ENCODE data around the gene STMN3. TPM values are rescaled to one million over a fixed set of nuclear protein-coding genes. Genes with fewer than 3 reads are reported as not detected.

Gene STMN3
- total RNA-seq, 1 donor from 2014 or later, result 8.8 TPM

DNA sequence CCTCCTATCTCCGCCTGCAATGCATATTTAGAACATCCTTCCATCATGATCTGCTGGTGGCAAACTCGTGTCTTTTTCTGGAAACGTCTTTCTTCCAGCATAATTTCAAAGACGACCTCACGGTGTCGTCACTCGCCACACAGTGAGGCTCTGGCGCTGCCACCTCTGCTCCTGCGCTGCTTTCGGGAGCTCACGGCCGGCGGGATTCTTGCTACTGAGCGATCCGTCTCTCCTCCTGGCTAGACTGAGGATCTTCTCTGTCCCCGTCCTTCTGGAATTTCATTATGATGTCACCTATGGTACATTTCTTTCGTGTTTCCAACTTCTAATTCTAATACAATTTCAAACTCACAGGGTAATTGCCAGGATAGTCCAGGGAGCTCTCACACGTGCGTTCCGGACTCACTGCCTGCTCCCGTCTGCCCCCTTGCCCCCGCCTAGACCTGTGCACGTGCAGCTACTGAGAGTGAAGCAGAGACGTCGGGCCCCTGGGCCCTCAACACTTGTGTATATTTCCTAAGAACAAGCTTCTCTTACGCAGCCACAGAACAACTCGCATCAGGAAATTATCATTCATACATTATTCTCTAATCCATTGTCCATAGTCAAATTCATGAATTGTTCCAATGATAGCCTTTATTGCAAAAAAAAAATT is 53.7 kb downstream of the STMN3 start:
- intact Hi-C loops (cut with DNase I), result no loop called here
- no peak for DNase-seq (ENCODE audit: low spot score)

DNA sequence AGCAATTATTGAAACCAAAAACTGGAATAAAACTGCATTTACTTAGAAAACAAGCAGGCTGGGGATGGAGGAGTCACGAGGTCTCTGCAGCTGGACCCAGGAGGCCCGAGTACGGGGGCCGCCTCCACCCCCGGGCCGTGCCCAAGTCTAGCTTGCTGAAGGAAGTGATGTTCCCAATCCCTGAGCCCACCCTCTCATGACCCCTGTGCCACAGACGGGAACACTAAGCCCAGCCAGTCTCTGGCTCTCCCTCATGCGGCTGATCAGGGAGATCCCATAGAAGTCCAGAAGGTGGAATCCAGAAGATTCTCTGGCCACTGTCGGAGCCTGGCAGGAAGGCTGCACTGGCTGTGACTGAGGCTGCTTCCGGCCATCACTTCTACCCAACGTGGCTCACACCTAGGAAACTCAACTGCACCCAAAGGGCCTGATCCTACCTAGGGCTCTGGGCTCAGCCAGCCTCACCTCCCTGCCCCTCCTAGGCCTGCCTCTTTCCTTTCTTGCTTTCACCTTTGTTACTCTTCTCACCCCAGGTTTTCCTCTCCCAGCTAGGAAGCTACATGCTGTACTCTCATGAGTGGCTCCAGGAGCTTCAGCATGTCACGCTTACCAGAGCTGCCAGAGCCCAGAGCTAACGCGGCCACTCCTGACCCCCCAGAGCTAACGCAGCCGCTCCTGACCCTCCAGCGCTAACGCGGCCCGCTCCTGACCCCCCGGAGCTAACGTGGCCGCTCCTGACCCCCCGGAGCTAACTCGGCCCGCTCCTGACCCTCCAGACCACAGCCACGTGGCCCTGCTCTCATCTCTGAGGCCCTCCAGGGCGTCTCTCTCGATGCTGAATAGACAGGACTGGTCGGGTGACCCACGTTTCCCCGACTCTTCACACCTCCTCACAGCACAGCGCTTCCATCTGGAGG is 54.5 kb downstream of the STMN3 start:
- intact Hi-C loops (cut with DNase I), result no loop called here
- DNase-seq (ENCODE audit: low spot score), result no peak

DNA sequence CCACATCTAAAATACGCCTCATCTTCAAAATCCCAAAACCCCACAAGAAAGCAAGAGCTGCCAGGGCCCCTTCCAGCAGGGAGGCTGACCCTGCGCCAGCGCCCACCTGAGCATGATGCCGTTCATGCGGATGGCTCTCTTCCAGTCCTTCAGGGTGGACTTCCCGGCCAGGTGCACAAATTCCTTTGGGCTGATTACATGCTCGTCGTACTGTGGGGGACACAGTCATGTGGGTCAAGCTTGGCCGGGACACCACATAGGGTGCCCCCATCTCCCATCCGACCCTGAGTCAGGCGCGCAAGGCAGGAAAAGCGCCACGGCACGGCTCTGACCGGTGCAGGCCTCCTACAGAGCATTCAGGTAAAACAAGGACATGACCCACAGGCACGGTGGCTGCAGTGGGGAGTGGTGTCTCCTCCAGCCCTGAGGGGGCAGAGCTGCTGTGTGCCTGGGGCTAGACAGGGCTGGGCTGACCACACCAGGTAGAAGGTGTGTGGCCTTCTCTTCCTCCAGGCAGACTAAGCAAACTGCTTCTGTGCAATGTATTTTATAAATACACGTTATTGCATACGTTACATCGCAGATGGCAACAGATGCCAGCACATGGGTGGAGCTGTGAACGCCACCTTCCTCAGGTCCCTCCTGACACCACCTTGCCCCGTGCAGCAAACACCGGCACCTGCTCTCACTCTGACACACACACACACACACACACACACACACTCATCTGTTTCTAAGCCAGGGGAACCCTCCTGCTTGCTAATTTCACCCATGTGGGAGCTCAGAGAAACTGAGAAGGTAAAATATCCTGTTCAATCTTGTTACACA is 55.4 kb downstream of the STMN3 start:
- DNase-seq (ENCODE audit: low spot score), result no peak
- intact Hi-C loops (cut with DNase I), result no loop called here

DNA sequence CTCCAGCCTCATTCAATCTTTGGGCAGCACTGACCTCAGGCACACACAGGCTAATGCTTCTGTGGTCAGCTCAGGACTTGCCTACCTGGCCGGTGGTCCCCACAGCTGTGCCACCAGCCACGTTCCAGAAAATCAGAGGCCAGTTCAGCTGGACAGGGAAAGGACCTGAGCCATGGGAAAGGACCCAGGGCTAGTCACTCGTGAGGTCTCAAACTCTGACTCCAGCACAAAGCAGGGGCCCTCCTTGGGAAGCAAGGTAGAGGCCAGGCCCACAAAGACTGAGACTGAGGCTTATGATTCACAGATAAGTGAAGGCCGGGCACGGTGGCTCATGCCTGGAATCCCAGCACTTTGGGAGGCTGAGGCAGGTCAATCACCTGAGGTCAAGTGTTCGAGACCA is 56.8 kb downstream of the STMN3 start:
- intact Hi-C loops (cut with DNase I), result no loop called here
- no peak for DNase-seq (ENCODE audit: low spot score)

DNA sequence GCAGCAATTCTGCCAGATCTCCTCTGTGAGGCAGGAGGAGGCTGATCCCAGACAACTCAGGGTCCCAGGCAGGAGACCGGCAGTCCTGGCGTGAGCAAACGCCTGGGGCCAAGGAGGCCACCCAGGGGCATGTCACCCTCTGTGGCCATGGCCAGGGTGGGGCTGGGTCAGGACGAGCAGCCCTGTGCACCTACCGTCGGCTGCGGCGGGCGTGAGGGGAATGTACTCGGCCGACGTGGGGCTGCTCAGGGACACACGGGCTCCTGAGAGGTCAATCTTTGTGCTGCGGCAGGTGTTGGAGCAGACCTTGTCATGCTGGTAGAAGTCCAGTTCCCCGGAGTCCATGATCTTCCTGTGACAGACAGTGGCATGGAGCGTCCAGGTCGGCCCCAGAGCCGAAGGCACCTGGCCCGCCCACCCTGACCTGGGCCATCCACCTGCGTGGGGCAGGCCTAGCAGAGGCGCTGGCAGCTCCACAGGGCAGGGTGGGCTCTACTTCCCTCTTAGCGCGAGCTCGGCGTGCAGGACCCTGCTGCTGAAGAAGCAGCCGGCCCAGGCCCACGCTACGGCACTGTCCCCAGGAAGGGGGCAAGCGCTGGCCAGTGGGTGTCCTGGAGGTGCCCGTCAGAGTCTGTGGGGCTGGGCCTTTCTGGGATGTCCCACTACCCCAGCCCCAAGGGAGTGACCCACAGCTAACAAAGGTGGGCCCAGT is 57.7 kb downstream of the STMN3 start:
- no peak for DNase-seq (ENCODE audit: low spot score)
- intact Hi-C loops (cut with DNase I), result no loop called here

DNA sequence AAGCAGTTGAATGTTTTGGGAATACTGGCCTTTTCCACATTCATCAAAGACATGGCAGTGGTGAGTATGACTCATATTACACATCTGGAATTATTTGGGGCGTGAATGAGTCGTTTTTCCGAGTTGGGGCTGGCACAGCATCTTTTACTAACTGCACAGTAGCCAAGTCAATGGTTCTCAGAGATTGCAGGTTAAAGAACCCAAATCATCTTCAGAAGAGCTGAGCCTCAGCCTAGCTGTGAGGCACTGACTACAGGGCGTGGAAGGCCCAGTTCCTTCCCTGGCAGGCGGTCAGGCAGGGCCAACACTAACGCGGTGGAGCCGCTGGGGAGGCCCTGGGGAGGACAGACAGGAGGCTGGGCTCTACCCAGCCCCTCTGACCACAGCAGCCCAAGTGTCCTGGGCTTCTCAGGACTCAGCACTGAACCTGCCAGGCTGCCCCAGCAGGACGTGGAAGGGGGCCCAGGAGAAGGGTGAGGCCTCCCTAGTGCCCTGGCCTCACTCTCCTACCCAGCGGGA is 59.1 kb downstream of the STMN3 start:
- no peak for DNase-seq (ENCODE audit: low spot score)
- intact Hi-C loops (cut with DNase I), result no loop called here

DNA sequence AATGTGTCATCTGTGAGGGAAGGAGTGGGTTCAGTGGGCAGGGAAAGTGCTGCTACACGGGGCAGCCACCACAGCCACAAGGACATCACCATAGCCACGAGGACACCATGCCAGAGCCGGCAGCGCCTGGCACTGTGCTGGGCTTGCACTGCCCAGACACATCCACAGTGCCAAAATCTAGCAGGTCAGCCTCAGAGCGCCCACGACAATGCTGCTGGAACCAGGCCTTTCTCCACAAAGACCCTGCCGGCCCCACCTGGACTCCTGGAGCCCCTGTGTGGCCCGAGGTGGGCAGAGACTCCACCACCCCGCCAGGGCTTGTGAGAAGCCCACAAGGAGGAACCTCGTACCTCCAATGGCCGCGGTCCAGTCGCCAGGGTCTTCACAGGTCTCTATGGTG is 60.6 kb downstream of the STMN3 start:
- no peak for DNase-seq (ENCODE audit: low spot score)
- intact Hi-C loops (cut with DNase I), result no loop called here

DNA sequence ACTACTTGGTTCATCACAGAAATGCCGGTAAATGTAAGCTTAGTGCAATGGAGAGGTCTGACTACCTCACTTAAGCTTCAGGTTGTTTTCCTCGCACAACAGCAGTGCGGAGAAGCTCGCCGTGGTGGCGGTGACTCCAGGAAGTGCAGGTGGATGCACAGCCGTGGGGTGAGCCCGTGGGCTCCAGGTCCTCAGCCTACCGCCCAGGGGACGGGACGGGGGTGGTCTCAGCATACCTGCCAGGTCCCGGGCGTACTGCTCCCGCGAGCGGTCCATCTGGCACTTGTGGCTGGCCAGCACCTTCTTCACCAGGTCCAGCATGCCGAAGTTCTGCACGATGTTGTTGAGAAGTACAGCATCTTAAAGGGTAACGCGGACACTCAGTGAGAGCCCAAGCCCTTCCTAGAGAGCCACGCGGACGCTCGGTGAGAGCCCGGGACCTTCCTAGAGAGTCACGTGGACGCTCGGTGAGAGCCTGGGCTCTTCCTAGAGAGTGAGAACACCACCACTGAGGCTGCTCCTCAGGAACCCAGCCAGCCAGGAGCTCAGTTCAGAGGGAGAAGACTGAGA is 61.4 kb downstream of the STMN3 start:
- intact Hi-C loops (cut with DNase I), result no loop called here
- no peak for DNase-seq (ENCODE audit: low spot score)

DNA sequence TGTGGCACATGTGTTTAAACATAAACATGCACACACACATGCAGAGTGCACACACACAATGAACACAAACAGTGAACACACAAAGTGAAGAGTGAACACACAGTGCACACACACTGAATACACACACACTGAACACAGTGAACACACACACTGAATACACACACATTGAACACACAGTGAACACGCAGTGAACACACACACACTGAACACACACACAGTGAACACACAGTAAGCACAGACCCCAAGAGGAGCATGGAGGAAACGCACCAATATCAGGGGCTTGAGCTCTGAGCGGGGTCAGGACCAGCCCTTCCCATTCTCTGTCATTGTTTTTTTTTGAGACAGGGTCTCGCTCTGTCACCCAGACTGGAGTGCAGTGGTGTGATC is 62.1 kb downstream of the STMN3 start:
- no peak for DNase-seq (ENCODE audit: low spot score)
- intact Hi-C loops (cut with DNase I), result no loop called here

DNA sequence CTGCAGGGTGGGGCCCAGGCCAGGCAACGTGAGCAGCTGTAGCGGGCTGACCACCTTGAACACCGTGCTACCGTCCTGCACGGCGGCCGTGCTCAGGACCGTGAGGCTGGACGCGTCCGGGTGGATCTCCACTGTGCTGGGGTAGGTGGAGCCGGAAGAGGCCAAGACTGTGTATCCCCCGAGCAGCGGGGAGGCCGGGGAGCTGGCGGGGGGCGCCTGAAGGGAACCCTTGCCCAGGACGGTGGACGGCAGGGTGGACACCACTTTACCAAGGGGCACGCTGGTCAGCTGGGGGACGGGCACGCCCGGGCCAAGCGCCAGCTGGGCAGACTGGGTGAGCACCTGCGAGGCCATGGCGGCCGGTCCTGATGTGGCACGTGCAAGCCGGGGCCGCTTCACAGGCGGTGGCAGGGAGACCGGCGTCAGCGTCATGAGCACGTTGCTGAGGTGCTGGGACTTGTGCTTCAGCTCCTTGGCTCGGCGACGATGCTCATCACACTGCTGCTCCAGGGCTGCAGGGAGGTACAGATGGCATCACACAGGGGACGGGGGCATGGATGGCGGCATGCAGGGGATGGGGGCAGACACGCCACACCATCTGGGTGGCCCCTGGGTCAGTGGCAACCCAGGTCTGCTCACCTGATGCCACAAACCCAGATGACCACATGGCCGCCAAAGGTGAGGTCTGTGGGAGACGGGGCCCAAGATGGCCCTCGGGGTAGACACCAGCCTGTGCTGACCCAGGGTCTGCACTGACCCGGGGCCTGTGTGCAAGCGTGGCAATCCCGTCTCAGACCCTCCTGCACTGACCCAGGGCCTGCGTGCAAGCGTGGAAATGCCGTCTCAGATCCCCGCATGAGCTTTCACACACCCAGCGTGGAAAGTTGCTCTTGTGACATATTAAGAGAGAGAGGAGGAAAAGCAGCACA is 62.7 kb downstream of the STMN3 start:
- intact Hi-C loops (cut with DNase I), result no loop called here
- no peak for DNase-seq (ENCODE audit: low spot score)

Other genes starting within 250 kb of the STMN3 start
- 0.86 TPM for gene KCNQ2, start 180.8 kb downstream of the STMN3 start, total RNA-seq
- 1,211 TPM for gene EEF1A2, start 154.3 kb downstream of the STMN3 start, total RNA-seq
- 438 TPM for gene PPDPF, start 132.7 kb downstream of the STMN3 start, total RNA-seq
- not detected for gene PTK6, start 116.0 kb downstream of the STMN3 start, total RNA-seq
- not detected for gene SRMS, start 105.7 kb downstream of the STMN3 start, total RNA-seq
- not detected for gene FNDC11, start 99.3 kb downstream of the STMN3 start, total RNA-seq
- gene HELZ2, start 79.2 kb downstream of the STMN3 start, total RNA-seq, result 12.1 TPM
- gene GMEB2, start 26.3 kb downstream of the STMN3 start, total RNA-seq, result 6.8 TPM
- gene RTEL1, start 4.9 kb upstream of the STMN3 start, total RNA-seq, result 10.5 TPM
- not detected for gene TNFRSF6B, start 43.2 kb upstream of the STMN3 start, total RNA-seq
- gene ARFRP1, start 54.6 kb upstream of the STMN3 start, total RNA-seq, result 40.3 TPM
- 16.7 TPM for gene ZGPAT, start 54.6 kb upstream of the STMN3 start, total RNA-seq
- 5.0 TPM for gene LIME1, start 83.2 kb upstream of the STMN3 start, total RNA-seq
- 67.8 TPM for gene SLC2A4RG, start 86.4 kb upstream of the STMN3 start, total RNA-seq
- gene ZBTB46, start 177.8 kb upstream of the STMN3 start, total RNA-seq, result 17.4 TPM
- gene ABHD16B, start 208.1 kb upstream of the STMN3 start, total RNA-seq, result not detected
- gene TPD52L2, start 211.8 kb upstream of the STMN3 start, total RNA-seq, result 72.0 TPM
- gene DNAJC5, start 241.7 kb upstream of the STMN3 start, total RNA-seq, result 36.1 TPM